Fibroblast of lung (primary cell): ENCODE measurements around the gene RAPGEF2.

ENCODE experiments used
- EZH2 ChIP-seq: IDR thresholded peaks from 2 replicates; pipeline ENCODE4 v1.5.1; 2012; ENCODE audit warnings: low read length, control low read depth, mild to moderate bottlenecking; ENCODE audit errors: missing control alignments
- TF ChIP-seq, protein P1 (sequence below), 2 donors: IDR thresholded peaks in 1 of 2; conservative IDR thresholded peaks in 1 of 2; 1 replicate in 1 of 2; 2 replicates in 1 of 2; pipeline ENCODE4 v1.5.1; 2011 to 2012; ENCODE audit warnings: low read length in 2 of 2, control low read depth in 1 of 2, inconsistent platforms in 1 of 2, low read depth in 1 of 2, mild to moderate bottlenecking in 1 of 2

DNA sequence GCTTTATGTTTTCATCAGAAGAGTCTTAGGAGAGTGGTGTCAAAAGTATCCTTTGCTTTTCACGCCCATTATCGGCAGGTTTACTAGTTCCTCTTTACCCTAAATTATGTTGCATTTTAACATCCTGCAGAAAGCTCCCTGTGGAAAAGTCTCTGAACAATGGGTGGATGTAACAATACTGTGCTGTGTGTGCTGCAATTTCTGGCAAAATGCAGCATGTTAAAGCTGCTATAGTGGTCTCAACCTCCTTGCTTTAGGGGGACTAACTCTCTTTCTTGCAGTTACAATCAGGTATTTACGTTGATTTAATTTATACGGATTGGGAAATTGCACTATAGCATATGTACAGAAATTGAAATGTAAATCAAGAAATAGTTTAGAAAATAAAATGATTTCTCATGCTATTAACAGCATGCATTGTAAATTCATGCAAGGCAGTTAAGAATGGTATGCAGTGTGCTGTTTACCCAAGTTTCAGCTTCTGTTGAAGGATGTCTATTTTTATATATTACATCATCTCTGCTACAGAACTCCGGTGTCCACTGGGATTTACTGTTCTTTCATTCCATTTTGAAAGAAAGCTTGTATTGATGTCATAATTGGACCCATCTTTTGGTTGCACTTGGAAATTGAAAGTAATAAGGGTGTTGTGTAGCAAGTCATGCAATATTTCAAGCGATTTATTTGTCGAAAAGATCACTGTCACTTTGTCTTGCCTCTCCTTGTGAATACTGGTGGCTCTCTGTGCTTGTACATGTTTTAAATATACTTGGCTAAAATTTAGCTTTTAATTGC lies 145.7 kb downstream of the RAPGEF2 start:
- TF ChIP-seq, protein P1, sequence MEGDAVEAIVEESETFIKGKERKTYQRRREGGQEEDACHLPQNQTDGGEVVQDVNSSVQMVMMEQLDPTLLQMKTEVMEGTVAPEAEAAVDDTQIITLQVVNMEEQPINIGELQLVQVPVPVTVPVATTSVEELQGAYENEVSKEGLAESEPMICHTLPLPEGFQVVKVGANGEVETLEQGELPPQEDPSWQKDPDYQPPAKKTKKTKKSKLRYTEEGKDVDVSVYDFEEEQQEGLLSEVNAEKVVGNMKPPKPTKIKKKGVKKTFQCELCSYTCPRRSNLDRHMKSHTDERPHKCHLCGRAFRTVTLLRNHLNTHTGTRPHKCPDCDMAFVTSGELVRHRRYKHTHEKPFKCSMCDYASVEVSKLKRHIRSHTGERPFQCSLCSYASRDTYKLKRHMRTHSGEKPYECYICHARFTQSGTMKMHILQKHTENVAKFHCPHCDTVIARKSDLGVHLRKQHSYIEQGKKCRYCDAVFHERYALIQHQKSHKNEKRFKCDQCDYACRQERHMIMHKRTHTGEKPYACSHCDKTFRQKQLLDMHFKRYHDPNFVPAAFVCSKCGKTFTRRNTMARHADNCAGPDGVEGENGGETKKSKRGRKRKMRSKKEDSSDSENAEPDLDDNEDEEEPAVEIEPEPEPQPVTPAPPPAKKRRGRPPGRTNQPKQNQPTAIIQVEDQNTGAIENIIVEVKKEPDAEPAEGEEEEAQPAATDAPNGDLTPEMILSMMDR (conservative IDR thresholded peaks at IDR 0.05 in 1 of 2, IDR thresholded peaks at IDR 0.05 in 1 of 2; ENCODE audit: low read depth in 1 of 2, low read length in 2 of 2): no peak
- no peak for TF ChIP-seq EZH2
